ENCODE data around the gene SLC32A1. TPM values are rescaled to one million over a fixed set of nuclear protein-coding genes. Genes with fewer than 3 reads are reported as not detected.

Gene SLC32A1
- total and polyA plus RNA-seq, 2 of the 13 experiments (the other 11 are each of a cell fraction or from before 2014, with no cell fraction given) = not detected

GRCh38 chr20:38735172-38735571 lies 10.9 kb downstream of the SLC32A1 start (continued):
- TF ChIP-seq, protein P1, sequence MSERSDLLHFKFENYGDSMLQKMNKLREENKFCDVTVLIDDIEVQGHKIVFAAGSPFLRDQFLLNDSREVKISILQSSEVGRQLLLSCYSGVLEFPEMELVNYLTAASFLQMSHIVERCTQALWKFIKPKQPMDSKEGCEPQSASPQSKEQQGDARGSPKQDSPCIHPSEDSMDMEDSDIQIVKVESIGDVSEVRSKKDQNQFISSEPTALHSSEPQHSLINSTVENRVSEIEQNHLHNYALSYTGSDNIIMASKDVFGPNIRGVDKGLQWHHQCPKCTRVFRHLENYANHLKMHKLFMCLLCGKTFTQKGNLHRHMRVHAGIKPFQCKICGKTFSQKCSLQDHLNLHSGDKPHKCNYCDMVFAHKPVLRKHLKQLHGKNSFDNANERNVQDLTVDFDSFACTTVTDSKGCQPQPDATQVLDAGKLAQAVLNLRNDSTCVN (CRISPR knock-in tag; IDR thresholded peaks at IDR 0.05; ENCODE audit: borderline replicate concordance) = no peak
- TF ChIP-seq DDIT3 (CRISPR knock-in tag; IDR thresholded peaks at IDR 0.05) (no peak), NFIC (IDR thresholded peaks at IDR 0.05; ENCODE audit: low read length) (no peak), TRIM24 (CRISPR knock-in tag; IDR thresholded peaks at IDR 0.05) (no peak), NKX3-1 (CRISPR knock-in tag; IDR thresholded peaks at IDR 0.05) (no peak), NCOR1 (IDR thresholded peaks at IDR 0.05; ENCODE audit: borderline replicate concordance, low read length) (no peak), RAD21 (CRISPR knock-in tag; IDR thresholded peaks at IDR 0.05) (no peak), NR3C1 (CRISPR knock-in tag; IDR thresholded peaks at IDR 0.05) (no peak)
- TF ChIP-seq, protein P2, sequence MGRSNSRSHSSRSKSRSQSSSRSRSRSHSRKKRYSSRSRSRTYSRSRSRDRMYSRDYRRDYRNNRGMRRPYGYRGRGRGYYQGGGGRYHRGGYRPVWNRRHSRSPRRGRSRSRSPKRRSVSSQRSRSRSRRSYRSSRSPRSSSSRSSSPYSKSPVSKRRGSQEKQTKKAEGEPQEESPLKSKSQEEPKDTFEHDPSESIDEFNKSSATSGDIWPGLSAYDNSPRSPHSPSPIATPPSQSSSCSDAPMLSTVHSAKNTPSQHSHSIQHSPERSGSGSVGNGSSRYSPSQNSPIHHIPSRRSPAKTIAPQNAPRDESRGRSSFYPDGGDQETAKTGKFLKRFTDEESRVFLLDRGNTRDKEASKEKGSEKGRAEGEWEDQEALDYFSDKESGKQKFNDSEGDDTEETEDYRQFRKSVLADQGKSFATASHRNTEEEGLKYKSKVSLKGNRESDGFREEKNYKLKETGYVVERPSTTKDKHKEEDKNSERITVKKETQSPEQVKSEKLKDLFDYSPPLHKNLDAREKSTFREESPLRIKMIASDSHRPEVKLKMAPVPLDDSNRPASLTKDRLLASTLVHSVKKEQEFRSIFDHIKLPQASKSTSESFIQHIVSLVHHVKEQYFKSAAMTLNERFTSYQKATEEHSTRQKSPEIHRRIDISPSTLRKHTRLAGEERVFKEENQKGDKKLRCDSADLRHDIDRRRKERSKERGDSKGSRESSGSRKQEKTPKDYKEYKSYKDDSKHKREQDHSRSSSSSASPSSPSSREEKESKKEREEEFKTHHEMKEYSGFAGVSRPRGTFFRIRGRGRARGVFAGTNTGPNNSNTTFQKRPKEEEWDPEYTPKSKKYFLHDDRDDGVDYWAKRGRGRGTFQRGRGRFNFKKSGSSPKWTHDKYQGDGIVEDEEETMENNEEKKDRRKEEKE (IDR thresholded peaks at IDR 0.05) = no peak

DNA sequence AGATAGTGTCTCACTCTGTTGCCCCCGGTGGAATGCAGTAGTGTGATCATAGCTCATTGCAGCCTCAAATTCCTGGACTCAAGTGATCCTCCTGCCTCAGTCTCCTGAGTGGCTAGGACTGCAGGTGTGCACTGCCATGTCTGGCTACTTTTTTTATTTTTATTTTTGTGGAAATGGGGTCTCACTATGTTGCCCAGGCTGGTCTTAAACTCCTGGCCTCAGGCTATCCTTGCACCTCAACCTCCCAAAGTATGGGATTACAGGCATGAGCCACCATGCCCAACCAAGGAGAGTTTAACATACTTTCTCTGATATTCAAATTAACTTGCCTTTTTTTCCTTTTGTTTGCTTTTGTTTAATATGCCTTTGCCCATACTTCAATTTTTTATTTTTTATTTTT lies 13.6 kb downstream of the SLC32A1 start:
- no peak overlapping the region for H3K4me3 ChIP-seq (replicated peaks in 1 of 3; ENCODE audit: insufficient read depth in 1 of 3, low read depth in 2 of 3, low read length in 3 of 3)
- no peak overlapping the region for H3K27ac ChIP-seq (ENCODE audit: extremely low read length, insufficient read depth, low read length)
- no peak for ATAC-seq
- H3K79me2 ChIP-seq (ENCODE audit: insufficient read depth, low read length) = no peaks in the 10 kb centered on the region
- no TSS peak for BruUV-seq (replicated peaks)
- H4K20me1 ChIP-seq (ENCODE audit: insufficient read depth, low read length) = no peaks in the 10 kb centered on the region
- ChIA-PET CTCF (ENCODE audit: low intra/inter-chr PET ratio, low total read pairs) (no interaction called here), POLR2A (interaction anchor here (1.9 kb wide), 1 partner anchor 10 kb away, joined by 4 read pairs; the partner anchor contains the start of gene ACTR5)
- H3K36me3 ChIP-seq (replicated peaks in 1 of 2; ENCODE audit: control insufficient read depth in 1 of 2, insufficient read depth in 2 of 2, low read length in 2 of 2) = no peaks in the 10 kb centered on the region
- no peak overlapping the region for H3K4me2 ChIP-seq (ENCODE audit: low read depth, low read length)
- no peak for DNase-seq (ENCODE audit: low spot score)
- no peak for FAIRE-seq
- H3K4me1 ChIP-seq (ENCODE audit: insufficient read depth, low read length) = no peaks in the 10 kb centered on the region
- TF ChIP-seq, protein P3, sequence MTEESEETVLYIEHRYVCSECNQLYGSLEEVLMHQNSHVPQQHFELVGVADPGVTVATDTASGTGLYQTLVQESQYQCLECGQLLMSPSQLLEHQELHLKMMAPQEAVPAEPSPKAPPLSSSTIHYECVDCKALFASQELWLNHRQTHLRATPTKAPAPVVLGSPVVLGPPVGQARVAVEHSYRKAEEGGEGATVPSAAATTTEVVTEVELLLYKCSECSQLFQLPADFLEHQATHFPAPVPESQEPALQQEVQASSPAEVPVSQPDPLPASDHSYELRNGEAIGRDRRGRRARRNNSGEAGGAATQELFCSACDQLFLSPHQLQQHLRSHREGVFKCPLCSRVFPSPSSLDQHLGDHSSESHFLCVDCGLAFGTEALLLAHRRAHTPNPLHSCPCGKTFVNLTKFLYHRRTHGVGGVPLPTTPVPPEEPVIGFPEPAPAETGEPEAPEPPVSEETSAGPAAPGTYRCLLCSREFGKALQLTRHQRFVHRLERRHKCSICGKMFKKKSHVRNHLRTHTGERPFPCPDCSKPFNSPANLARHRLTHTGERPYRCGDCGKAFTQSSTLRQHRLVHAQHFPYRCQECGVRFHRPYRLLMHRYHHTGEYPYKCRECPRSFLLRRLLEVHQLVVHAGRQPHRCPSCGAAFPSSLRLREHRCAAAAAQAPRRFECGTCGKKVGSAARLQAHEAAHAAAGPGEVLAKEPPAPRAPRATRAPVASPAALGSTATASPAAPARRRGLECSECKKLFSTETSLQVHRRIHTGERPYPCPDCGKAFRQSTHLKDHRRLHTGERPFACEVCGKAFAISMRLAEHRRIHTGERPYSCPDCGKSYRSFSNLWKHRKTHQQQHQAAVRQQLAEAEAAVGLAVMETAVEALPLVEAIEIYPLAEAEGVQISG (CRISPR knock-in tag; IDR thresholded peaks at IDR 0.05) = no peak
- TF ChIP-seq ONECUT2 (CRISPR knock-in tag; IDR thresholded peaks at IDR 0.05) = no peak
- TF ChIP-seq ZNF569 (CRISPR knock-in tag; IDR thresholded peaks at IDR 0.05; ENCODE audit: borderline replicate concordance) = no peak
- no peak overlapping the region for H2AFZ ChIP-seq (ENCODE audit: low read length)
- H3K9ac ChIP-seq (ENCODE audit: insufficient read depth, low read depth, low read length) = no peak overlapping the region
- H3K27me3 ChIP-seq (ENCODE audit: control insufficient read depth in 1 of 2, insufficient read depth in 2 of 2, low read length in 2 of 2) = peaks cover 7 to 44% of the 10 kb centered on the region in 2 experiments; a peak in 4 of 5 replicates
- whole genome bisulfite sequencing (ENCODE audit: low lambda C conversion rate) = 0% methylated on average over 1 of the region's 1 CpG
- in situ Hi-C loops (cut with HindIII; ENCODE audit: extremely low pct_ligation_motif_present, low pct_unique_long_range_greater_than_20kb) = loop anchor here (25.0 kb wide), 1 partner anchor 301 kb away; the partner anchor contains the start of gene SNHG17
- intact Hi-C loops (cut with micrococcal nuclease; ENCODE audit: unreplicated experiment) = no loop called here
- no peaks in the 10 kb centered on the region for H3K9me3 ChIP-seq (ENCODE audit: low read length)
